VCaP (cell line): ENCODE measurements around the gene ACOX1.

Experiments used
- H3K27ac ChIP-seq: fragments of 450-650 bp; 2 replicates; pipeline ENCODE4 v1.5.1; 2017
- CTCF ChIP-seq: fragments of 450-650 bp; conservative IDR thresholded peaks from 2 replicates; pipeline ENCODE4 v1.5.1; 2017; ENCODE audit warnings: mild to moderate bottlenecking, moderate library complexity

ACOX1 gene

GRCh38 chr17:75978938-75979704, at the start of gene ACOX1, which contains the start of gene TEN1:
TSS of gene ACOX1 (minus strand) at chr17:75979166. CDS start at chr17:75979073, 93 bp downstream.
TSS of gene TEN1 (plus strand) at chr17:75979240. CDS start at chr17:75986193, 6,953 bp downstream.
- peak; percentile 55 for TF ChIP-seq CTCF
- H3K27ac ChIP-seq: peak within 1 kb of the TSS; percentile 98

- H3K27ac ChIP-seq: peak within 1 kb of the TSS; percentile 89
- TF ChIP-seq CTCF: peak; percentile 51
These were observed 48.3 kb upstream of the ACOX1 start, which contains the start of gene EVPL for GRCh38 chr17:76027159-76027839. TSS of gene EVPL (minus strand) at chr17:76027306. CDS start at chr17:76027198, 108 bp downstream.

GRCh38 chr17:76026714-76027158, 47.8 kb upstream of the ACOX1 start:
- peak; percentile 74 for TF ChIP-seq CTCF
- H3K27ac ChIP-seq: peak overlapping the region; percentile 89

- no peak for TF ChIP-seq CTCF
- peak overlapping the region; percentile 89; the same call in 1 of the 2 replicates for H3K27ac ChIP-seq
These were observed 46.3 kb upstream of the ACOX1 start for GRCh38 chr17:76025294-76025693.

- no peak for TF ChIP-seq CTCF
- peak overlapping the region; percentile 89; the same call in 1 of the 2 replicates for H3K27ac ChIP-seq
These were observed 45.4 kb upstream of the ACOX1 start for GRCh38 chr17:76024353-76024752.

DNA sequence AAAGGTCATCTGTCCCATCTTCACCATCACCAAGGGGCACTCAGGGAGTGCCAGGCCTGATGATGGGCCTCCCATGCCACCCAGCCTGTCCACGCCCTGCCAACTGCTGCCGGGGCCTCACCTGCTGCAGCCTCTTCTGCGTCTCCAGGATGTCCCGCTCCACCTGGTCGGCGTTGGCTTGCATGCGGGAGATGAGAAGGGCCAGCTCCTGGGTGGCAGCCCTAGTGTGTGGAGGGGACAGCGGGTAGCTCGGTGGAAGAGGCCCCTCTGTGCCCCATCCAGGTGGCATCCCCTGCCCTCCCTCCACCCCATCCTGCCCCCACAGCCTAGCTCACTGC, 44.9 kb upstream of the ACOX1 start:
- no peak overlapping the region; the same call in 1 of the 2 replicates for H3K27ac ChIP-seq
- no peak for TF ChIP-seq CTCF
